ENCODE measurements around the gene SHB.

- TF ChIP-seq CTCF (IDR thresholded peaks at IDR 0.05): no peak
- TF ChIP-seq EP300 (IDR thresholded peaks at IDR 0.05): no peak
- no peak for TF ChIP-seq POLR2A (IDR thresholded peaks at IDR 0.05)
- no peak for TF ChIP-seq POLR2AphosphoS5 (IDR thresholded peaks at IDR 0.05)
Measured at GRCh38 chr9:38109601-38110000, 40.6 kb upstream of the SHB start.
